ENCODE data around the gene NPL. TPM values are rescaled to one million over a fixed set of nuclear protein-coding genes. Genes with fewer than 3 reads are reported as not detected.

The NPL gene
- total and polyA plus RNA-seq, 9 of the 15 experiments (the other 6 are each of a cell fraction or from before 2014, with no cell fraction given), result 9.9 to 22.3 (median 14.2) TPM

GRCh38 chr1:182795563-182796228, 6.1 kb downstream of the NPL start (continued):
- TF ChIP-seq ZNF318 (IDR thresholded peaks at IDR 0.05; ENCODE audit: borderline replicate concordance in 1 of 2, low read depth in 1 of 2), result peak in 1 of 2 experiments; percentile 100; a peak in 2 of 4 replicates
- no peak for TF ChIP-seq ZBTB1 (CRISPR knock-in tag; IDR thresholded peaks at IDR 0.05; ENCODE audit: borderline replicate concordance, low read depth)
- TF ChIP-seq TAF15 (IDR thresholded peaks at IDR 0.05; ENCODE audit: low read depth, low read length), result no peak
- TF ChIP-seq PHB2 (IDR thresholded peaks at IDR 0.05; ENCODE audit: low read depth), result no peak
- no peak for TF ChIP-seq ZNF347 (CRISPR knock-in tag; IDR thresholded peaks at IDR 0.05; ENCODE audit: low read depth)
- TF ChIP-seq ZBTB9 (CRISPR knock-in tag; IDR thresholded peaks at IDR 0.05), result peak; percentile 26; the same call in 1 of the 2 replicates
- no peak for TF ChIP-seq ZNF124 (CRISPR knock-in tag; IDR thresholded peaks at IDR 0.05)
- TF ChIP-seq CEBPG (CRISPR knock-in tag; IDR thresholded peaks at IDR 0.05), result no peak
- peak; percentile 60 to 71 for TF ChIP-seq CEBPG (tag; conservative IDR thresholded peaks at IDR 0.05 in 1 of 2, IDR thresholded peaks at IDR 0.05 in 1 of 2)
- no peak for TF ChIP-seq POLR2B (IDR thresholded peaks at IDR 0.05; ENCODE audit: low read depth, partially characterized antibody)
- TF ChIP-seq CUX1 (CRISPR knock-in tag; IDR thresholded peaks at IDR 0.05), result no peak
- no peak for TF ChIP-seq POLR2AphosphoS5 (IDR thresholded peaks at IDR 0.05; ENCODE audit: control insufficient read depth, insufficient read depth, low read depth, low read length)

All from K562 (cell line).